ENCODE measurements around the gene SRSF3.
"Not testable (repeated sequence)": the region's sequence is repeated elsewhere in the genome, so short reads cannot be mapped to it uniquely, and the experiment has no call there.

SRSF3 gene

DNA sequence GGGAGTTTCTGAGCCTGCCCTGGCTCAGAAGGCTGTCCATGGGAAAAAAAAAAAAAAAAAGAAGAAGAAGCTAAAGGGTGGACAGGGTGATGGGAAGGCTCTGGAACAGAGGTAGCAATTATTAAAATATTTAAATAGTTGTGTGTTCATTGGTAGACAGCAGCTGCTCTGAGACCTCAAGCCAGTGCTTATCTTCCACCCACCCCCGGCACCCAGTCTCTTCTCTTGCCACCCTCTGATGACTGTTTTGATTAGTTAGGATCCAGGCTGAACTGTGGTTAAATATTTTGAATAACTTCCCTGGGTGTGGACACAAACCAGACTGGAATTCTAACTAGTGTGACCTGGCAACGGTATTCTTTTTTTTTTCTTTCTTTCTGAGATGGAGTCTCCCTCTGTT, 16.9 kb upstream of the SRSF3 start:
- no peak for DNase-seq

DNA sequence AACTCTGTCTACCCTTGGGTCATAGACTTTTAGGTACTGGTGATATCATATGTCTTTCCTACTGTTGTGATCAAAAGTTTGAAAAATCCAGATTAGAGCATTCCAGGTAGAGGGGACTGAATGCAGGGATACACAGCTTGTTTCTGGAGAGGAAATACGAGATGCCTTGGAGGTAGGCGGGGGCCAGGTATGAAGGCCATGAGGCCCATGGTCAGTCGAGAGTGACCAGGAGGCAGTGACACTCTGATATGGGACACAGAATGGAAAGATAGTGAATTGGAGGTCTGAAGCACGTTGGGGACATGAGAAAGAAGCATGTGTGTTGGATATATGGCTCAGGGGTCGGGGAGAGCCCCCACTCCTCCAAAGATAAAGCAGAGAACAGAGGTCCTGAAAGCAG, 16.1 kb upstream of the SRSF3 start:
- no peak for DNase-seq

DNA sequence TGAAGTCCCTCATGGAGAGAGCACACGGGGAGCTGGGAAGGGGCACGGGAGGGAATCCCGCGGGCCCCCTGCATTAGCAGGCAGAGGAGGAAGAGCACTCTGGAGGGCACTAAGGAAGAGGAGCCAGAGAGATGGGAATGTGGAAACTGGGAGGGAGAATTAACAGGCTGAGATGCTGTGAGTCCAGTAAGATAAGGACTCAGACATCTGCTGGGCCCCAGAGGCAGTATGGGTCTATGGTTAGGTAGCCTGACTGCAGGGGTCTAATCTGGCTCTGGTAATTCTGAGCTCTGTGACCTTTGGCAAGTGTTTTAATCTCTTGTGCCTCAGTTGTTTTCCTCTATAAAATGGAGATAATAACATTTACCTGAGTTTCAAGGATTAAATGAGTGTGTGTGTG, 15.7 kb upstream of the SRSF3 start:
- no peak for DNase-seq

DNA sequence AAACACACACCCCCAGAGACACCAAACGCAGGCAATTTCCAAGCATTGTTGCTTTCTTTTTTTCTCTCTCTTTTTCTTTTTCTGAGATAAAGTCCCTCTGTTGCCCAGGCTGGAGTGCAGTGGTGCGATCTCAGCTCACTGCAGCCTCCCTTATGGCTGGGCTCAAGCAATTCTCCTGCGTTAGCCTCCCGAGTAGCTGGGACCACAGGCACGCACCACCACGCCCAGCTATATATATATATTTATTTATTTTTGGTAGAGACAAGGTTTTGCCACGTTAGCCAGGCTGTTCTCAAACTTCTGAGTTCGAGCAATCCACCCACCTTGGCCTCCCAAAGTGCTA, 14.0 kb upstream of the SRSF3 start:
- no peak for DNase-seq

DNA sequence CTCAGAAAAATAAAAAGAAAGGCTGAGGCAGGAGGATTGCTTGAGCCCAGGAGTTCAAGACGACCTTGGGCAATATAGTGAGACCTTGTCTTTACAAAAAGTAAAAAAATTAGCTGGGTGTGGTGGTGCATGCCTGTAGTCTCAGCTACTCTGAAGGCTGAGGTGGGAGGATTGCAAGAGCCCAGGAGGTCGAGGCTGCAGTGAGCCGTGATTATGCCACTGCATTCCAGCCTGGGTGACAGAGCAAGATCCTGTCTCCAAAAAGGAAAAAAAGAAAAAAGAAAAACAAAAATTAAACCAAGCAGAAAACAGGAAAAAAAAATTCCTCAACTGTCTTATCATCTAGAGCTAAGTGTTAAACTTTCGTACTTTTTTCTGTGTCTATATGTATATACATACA, 12.4 kb upstream of the SRSF3 start:
- no peak for DNase-seq

DNA sequence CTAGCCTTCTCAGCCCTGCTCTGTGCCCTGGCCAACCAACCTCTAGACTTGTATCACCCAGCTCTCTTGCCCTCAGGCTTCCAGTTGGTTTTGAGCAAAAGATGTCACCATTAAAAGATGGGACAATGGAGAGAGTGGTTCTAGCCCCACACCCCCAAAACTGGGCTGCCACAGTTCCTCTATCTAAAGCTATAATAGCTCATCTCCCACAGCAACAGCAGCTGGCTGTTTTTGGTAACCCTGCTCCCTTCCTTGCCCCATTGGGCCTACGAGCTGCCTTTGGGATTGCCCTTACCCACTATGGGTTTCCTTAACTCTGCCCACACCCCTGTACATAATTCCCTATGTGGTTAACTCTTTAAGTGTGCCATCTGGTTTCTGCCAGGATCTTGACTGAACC, 7.6 kb upstream of the SRSF3 start:
- DNase-seq = no peak

DNA sequence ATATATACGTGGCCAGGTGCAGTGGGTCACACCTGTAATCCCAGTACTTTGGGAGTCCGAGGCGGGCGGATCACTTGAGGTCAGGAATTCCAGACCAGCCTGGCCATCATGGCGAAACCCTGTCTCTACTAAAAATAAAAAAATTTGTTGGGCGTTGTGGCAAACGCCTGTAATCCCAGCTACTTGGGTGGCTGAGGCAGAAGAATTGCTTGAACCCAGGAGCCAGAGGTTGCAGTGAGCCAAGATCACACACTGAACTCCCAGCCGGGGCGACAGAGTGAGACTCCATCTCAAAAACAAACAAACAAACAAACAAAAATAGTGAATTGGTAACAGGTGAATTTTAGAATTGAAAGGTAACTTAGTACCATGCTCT, 5.1 kb upstream of the SRSF3 start:
- not testable (repeated sequence) for DNase-seq

DNA sequence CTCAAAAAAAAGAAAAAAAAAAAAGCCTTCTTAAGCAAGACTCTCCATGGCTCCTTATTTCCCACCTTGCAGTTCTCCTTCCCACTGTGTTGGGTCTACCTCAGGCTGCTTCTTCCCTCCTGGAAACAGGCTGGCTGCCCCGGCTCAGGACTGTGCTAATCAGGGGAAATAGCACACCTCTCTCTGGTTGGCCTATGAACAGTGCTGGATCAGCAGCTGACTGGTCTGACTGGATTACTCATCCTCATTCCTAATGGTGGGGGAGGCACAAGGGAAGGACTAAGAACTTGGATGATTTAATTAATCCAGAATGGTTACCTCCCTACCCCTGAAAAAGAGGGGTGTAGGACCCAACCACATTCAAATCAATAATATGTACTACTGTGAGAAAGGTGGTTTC, 3.9 kb upstream of the SRSF3 start:
- no peak for DNase-seq

DNA sequence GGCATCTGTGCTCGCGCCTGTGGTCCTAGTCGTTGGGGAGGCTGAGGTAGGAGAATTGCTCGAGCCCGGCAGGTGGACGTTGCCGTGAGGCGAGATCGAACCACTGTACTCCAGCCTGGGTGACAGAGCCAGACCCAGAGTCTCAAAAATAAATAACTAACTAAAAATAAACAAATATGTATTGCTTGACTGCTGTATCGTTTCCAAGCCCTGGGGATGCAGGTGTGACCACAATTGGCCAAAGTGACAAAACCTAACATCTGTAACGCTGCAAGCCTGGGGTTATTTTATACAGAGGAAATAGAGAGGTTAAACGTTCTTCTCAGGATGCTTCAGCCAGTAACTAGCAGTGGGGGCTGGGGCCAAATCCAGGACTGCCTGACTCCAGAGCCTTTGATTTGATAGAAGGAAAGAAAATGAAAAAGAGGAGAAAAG, 1.9 kb upstream of the SRSF3 start:
- DNase-seq = no peak

DNA sequence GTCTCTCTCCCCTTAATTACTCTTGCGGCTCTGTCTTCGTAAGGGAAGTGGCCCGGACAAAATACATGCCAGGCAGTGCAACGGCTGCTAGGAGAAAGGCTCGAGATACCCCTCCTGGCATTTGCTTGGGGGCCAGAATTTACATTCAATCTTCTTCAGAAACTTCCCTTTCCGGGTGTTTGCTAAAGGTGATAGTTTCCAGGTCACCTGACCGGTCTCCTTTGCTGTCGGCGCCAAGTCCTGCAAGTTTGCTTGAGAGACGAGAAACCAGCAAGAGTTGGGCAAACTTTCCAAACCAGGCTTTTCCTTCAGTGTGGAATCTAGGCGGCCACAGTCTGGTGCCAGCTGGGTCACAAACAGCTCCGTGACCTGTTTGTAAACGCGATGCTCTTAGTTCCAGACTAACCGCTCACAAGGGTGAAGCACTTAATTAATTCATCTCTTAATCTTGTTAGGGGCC, 563 bp upstream of the SRSF3 start:
- peak; percentile 48 for DNase-seq

DNA sequence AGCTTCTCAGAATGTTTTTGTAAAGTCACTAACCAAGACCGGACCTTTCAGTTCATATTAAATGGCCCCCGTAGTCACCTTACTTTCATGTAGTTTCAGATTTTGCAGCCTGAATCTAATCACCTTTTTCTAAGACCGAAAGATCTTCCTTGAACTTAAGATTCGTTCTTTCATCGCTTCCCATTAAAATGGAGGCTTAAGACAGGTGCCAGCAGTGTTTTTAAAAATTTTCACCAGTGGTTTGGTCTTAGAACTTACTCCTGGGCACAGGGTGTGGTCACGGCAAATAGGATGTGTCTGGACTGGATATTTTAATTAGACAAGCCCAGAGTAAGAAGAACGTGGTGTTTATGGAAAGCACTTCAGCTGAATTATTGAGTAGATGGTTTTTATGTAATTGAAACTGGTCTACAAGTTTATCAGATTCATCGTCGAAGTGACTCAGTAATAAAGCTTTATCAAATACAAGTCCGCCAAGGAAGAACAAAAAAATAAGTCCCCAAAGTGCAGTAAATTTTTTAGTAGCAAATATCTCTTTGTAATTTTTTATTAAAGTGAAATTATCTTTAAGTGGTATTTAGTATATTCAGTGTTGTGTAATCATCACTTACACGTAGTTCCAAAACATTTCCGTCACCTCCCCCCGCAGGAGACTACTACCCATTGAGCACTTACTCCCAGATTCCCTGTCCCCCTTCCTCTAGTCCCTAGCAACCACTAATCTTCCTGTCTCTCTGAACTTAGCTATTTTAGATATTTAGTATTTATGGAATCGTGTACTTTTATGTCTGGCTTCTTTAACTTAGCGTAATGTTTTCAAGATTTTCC, 868 bp downstream of the SRSF3 start:
- peak; percentile 8 for DNase-seq

DNA sequence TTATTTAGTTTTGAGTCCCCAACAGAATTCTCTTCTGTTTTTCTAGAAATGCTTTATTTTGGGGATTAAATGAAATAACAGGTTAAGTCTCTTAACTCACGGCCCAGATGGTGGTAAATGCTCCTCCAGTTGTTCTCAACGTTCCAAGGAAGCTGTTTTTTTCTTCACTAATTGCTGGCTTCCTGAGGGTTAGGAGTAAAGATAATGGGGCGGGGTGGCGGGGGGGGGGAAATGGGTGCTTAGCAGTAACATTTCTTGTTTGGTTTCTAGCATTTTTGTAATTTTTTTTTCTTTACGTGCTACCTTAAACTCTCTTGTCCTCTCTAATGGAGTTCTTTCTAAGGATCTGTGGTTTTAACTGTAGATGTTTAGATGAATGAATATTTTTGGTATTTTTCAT, 2.2 kb downstream of the SRSF3 start:
- no peak for DNase-seq

DNA sequence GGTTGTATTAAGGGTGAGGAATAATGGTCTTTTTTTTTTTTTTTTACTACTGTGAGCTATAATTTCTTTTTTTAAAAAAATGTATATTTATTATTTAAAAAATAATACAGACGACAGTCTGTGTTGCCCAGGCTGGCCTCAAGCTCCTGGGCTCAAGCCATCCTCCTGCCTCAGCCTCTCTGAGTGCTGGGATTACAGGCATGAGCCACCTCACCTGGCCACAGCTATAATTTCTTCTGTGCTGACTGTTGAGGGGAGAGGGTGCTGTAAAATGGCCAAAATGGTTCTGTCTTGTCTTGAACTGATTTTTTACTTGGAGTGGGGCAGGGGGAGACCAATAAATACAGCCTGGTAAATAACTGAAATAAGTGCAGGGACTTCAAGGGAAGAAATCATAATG, 3.6 kb downstream of the SRSF3 start:
- DNase-seq = no peak

DNA sequence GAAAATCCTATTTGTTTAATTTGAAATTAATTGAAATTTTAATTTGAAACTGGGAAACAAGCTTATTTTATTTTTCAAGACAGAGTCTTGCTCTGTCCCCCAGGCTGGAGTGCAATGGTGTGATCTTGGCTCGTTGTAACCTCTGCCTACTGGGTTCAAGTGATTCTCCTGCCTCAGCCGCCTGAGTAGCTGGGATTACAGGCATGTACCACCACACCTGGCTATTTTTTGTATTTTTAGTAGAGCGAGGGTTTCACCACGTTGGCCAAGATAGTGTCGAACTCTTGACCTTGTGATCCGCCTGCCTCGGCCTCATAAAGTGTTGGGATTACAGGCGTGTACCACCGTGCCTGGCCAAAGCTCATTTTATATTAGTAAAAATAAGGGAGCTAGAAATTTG, 4.2 kb downstream of the SRSF3 start:
- DNase-seq = no peak

DNA sequence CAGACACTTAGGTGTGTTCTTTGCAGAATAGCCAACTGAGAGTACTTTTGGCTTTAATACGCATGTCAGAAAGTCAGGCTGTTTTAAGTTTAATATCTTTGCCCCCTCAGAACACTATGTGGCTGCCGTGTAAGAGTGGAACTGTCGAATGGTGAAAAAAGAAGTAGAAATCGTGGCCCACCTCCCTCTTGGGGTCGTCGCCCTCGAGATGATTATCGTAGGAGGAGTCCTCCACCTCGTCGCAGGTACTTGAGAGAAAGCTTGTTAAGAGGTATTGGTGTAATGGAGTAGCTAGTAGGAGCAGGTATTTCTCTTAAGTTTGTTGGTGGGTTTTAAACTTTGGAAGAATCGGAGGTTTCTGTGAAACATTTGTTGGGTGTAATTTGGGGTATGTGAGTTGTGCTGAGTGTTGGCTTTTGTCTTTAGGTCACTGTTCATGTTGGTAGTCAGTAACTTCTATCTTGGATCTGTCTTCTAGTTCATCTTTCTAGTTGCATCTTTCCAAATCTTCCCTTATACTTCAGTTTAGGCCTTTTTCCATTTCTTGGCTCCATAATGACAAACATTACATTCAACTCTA, 4.7 kb downstream of the SRSF3 start:
- DNase-seq = no peak

DNA sequence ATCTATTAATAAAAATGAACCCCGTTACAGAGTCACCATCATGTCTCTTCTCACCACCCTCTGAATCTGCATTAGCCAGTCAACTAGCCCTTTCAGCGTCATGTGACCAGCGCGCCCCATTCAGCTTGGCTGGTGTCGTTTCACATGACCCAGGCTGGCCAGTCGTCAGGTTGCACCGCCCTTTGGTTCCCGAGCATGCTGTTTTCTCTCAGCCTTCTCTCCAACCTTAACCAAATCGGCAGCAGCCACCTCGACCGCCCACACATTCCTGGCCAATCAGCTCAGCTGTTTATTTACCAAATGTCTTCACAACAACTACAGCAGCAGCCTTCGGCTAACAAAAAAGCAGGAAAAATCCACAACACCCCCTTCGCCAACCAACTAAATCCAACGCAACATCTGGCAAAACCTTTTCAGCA, 5.6 kb downstream of the SRSF3 start:
- DNase-seq = peak; percentile 68

DNA sequence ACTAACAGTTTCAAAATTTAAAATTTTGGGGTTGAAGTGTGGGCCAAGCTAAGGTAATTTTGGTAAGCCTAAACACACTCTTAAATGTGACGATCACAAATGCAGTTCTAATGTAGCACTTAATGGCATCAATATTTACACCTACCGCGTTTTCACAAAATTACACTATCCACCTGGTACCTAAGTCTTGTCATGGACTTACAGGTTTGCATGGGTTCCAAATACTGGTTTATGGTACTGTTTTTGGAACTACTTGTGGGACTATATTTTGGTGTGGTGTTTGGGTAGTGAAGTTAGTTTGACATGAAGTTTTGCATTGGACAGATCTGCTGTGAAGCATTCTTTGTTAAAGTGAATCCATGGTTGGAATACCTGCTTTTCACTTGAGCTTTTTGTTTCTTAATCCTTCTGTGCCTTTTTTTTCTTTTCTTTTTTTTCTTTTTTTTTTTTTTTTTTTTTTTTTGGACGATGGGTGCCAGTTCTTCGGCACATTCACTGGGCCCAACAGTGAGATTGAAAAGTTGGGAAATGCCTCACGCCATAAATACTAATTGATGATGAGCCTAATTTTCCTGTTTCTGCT, 6.5 kb downstream of the SRSF3 start:
- DNase-seq = no peak

DNA sequence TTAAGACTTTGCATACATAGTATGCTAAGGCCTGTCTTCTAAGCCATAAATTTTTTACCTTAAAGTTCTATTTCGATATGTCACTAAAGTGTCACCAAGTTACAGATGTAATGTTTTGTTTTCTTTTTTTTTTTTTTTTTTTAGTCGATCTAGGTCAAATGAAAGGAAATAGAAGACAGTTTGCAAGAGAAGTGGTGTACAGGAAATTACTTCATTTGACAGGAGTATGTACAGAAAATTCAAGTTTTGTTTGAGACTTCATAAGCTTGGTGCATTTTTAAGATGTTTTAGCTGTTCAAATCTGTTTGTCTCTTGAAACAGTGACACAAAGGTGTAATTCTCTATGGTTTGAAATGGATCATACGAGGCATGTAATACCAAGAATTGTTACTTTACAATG, 7.7 kb downstream of the SRSF3 start:
- not testable (repeated sequence) for DNase-seq

DNA sequence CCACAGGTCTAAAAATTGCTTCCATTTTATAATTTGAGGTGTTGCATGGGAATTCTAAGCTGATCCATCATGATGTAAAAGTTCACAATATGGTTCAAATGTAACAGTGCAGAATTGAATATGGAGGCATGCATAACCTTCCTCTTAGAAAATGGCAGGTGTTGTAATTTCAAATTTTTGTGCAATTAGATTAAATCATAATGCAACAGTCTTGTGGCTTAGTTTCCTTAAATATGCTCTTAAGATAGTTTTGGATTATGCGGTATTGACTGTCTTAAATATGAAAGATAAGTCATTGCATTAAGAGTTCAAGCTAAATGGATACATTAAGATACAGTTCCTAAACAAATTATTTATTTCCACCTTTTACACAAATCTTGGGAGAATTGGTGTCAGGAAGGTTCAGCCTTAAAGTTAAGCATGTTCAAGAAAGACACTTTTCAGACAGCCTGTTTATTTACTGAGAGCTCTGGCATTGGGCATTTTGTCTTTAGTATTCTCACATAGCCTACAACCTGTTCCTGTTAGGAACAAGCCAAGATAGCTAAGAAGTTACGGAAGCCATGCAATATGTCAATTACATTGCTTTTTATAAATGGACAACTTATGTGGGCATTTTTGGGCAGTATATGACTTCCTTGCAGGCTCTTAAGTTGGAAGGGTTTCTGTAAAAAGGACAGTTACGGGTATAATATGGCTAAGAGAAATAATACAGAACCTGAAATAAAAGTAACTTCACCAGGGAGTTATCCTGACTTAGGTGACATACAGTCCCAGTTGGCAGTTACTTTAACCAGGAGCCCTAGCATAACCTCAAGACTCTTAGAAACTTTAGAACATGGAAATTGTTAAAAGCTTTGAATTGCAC, 9.3 kb downstream of the SRSF3 start:
- no peak for DNase-seq

DNA sequence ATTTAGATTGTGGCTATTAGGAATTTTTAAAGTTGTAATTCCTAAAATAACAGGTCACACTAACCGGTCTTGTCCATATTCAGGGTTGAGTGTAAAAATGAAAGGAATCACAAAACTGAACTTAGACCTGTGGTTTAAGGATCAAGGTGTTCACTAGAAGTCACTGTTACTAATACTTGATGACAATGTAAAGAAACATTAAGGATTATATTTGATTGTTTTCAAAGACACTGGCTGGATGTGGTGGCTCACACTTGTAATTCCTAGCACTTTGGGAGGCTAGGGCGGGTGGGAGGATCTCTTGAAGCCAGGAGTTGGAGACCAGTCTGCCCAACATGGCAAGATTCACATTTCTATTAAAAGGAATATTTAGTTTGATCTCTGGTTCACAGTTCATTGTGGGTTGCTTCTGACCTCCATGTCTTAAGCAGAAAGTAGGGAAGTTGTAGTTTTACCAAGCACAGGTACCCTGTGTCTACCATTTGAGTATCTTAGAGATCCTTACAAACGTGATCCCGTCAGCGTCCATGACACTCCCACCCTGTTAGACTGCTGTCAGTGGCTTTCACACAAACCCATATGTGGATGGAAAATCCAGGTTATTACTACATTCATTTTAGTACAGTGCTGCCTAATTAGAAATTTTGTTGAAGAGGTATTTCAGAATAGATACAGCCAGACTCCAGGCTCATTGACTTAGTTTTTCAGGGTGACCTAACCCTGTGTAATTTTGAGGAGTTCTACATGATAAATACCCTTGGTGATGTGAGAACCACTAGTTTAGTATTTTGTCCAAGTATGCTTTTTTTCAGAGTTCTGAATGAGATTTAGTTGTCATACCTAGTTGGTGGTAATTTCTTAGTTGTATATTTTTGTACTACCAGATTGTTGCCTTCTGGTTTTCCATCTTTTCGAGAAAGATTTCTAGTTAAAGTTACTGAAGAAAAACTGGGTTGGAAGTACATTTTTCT, 10.2 kb downstream of the SRSF3 start:
- no peak for DNase-seq

DNA sequence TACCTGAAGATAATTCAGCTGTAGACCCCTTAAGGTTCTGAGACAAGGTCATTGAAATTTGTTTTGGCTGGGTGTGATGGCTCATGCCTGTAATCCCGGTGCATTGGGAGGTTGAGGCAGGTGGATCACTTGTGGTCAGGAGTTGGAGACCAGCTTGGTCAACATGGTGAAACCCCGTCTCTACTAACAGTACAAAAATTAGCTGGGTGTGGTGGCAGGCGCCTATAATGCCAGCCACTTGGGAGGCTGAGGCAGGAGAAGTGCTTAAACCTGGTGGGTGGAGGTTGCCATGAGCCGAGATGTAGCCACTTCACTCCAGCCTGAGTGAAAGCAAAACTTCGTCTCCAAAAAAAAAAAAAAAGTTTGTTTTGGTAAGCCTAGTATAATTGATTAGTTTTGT, 11.0 kb downstream of the SRSF3 start:
- DNase-seq = no peak
